ENCODE data around the gene THRB.

THRB gene

GRCh38 chr3:24505691-24506550 is 11.3 kb upstream of the THRB start:
- DNase-seq (ENCODE audit: low read depth): peak; percentile 51
- H3K4me3 ChIP-seq (ENCODE audit: low read depth, low read length): no peak overlapping the region
- no peak for TF ChIP-seq CTCF (conservative IDR thresholded peaks at IDR 0.05; ENCODE audit: low read depth, low read length)

GRCh38 chr3:24504772-24505171 is 10.1 kb upstream of the THRB start:
- TF ChIP-seq CTCF (conservative IDR thresholded peaks at IDR 0.05; ENCODE audit: low read depth, low read length): no peak
- no peak overlapping the region for H3K4me3 ChIP-seq (ENCODE audit: low read depth, low read length)
- DNase-seq (ENCODE audit: low read depth): no peak

GRCh38 chr3:24503616-24504113 is 9.0 kb upstream of the THRB start:
- DNase-seq (ENCODE audit: low read depth): no peak
- H3K4me3 ChIP-seq (ENCODE audit: low read depth, low read length): no peak overlapping the region
- TF ChIP-seq CTCF (conservative IDR thresholded peaks at IDR 0.05; ENCODE audit: low read depth, low read length): no peak

GRCh38 chr3:24502690-24503089 is 8.0 kb upstream of the THRB start:
- TF ChIP-seq CTCF (conservative IDR thresholded peaks at IDR 0.05; ENCODE audit: low read depth, low read length): no peak
- DNase-seq (ENCODE audit: low read depth): peak; percentile 64
- no peak overlapping the region for H3K4me3 ChIP-seq (ENCODE audit: low read depth, low read length)

- H3K4me3 ChIP-seq (ENCODE audit: low read depth, low read length): no peak overlapping the region
- no peak for DNase-seq (ENCODE audit: low read depth)
- TF ChIP-seq CTCF (conservative IDR thresholded peaks at IDR 0.05; ENCODE audit: low read depth, low read length): no peak
Measured at GRCh38 chr3:24500806-24501205, 6.2 kb upstream of the THRB start.

GRCh38 chr3:24499991-24500390 is 5.3 kb upstream of the THRB start:
- TF ChIP-seq CTCF (conservative IDR thresholded peaks at IDR 0.05; ENCODE audit: low read depth, low read length): no peak
- DNase-seq (ENCODE audit: low read depth): no peak
- H3K4me3 ChIP-seq (ENCODE audit: low read depth, low read length): no peak overlapping the region

GRCh38 chr3:24498796-24499195 is 4.1 kb upstream of the THRB start:
- no peak overlapping the region for H3K4me3 ChIP-seq (ENCODE audit: low read depth, low read length)
- no peak for TF ChIP-seq CTCF (conservative IDR thresholded peaks at IDR 0.05; ENCODE audit: low read depth, low read length)
- no peak for DNase-seq (ENCODE audit: low read depth)
